ENCODE data around the gene GRID1.

The GRID1 gene

GRCh38 chr10:85599081-85599480, 767.5 kb downstream of the GRID1 start:
- DNase-seq (ENCODE audit: low spot score) = no peak

DNA sequence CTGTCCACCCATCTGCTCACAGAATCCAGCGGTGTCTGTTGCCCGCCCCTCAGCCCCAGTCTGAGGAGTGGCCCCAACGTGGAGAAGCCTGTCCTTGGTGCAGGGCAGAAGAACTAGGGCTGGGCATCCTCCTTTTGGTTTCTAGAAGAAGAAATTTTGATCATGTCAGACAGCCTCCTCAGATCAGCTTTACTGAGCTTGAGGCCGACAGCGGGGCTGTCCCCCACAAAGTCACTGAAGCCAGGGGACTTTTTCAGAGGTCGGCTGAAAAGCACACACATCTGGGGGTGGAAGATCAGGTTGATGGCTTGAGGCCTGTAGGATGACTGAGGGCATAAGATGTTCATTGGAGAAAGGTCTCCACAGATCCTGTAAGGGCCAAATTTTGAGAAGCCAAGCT, 767.9 kb downstream of the GRID1 start:
- DNase-seq (ENCODE audit: low spot score) = no peak

- DNase-seq (ENCODE audit: low spot score) = no peak
These were observed 769.6 kb downstream of the GRID1 start for GRCh38 chr10:85597006-85597405.

GRCh38 chr10:85596389-85596788, 770.2 kb downstream of the GRID1 start:
- DNase-seq (ENCODE audit: low spot score) = no peak

- DNase-seq (ENCODE audit: low spot score) = no peak
These were observed 772.4 kb downstream of the GRID1 start for GRCh38 chr10:85594239-85594638.

- DNase-seq (ENCODE audit: low spot score) = no peak
These were observed 773.3 kb downstream of the GRID1 start for GRCh38 chr10:85593226-85593772.

DNA sequence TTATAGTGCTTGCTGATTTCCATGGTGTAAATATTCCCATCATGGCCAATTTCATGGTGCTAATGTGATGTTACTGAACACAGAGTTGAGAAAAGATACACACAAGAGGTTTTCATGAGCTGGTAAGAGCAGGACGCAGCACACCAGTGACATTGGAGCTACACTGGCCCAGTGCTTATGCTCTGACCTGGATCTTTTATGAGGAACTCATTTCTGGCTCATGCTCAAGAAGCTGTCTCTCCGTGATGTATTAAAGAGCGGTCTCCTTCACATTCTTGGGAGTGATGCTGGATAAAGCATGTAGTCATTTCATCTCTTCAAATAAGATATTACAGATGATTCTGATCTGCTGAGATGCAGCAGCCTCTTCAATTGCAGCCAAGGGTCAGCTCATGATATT, 785.2 kb downstream of the GRID1 start:
- DNase-seq (ENCODE audit: low spot score) = no peak

DNA sequence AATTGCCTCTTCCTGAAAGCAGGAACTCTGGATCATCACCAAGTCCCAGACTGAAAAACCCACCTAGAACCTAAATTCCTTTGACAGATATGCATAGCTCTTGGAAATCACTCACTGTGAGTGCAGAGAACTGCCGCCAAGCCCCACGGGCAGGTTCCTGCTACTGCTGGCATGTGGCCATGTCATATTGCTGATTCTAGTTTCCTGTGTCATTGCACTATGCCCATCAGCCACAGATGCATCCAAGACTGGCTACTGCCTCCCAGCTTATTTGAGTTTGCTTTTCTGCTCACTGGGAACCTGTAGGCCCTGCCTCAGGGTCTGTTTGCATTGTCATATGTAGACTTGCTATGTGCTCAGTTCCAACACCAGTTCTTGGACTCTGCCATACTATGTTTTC, 786.0 kb downstream of the GRID1 start:
- DNase-seq (ENCODE audit: low spot score) = no peak

- no peak for DNase-seq (ENCODE audit: low spot score)
These were observed 787.7 kb downstream of the GRID1 start for GRCh38 chr10:85578860-85579259.

GRCh38 chr10:85575441-85575840, 791.2 kb downstream of the GRID1 start:
- no peak for DNase-seq (ENCODE audit: low spot score)

DNA sequence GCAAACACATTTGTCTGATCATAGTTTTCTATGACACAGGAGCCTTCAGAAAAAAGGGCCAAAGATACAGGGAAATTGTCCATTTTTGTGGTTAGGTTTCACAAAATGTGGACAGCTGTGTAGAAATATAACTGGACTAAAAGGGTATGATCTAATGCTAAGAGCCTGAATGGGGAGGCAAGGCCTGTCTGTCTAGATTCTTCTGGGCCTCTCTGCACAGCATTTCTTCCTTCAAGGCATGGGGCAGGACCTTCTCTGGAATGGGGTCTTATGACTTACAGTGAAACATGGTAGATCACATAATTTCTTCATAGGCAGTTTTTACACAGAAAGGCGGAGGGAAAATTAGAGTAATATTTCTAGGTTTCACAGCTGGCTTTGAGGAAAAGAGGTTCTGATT, 795.7 kb downstream of the GRID1 start:
- DNase-seq (ENCODE audit: low spot score) = no peak

DNA sequence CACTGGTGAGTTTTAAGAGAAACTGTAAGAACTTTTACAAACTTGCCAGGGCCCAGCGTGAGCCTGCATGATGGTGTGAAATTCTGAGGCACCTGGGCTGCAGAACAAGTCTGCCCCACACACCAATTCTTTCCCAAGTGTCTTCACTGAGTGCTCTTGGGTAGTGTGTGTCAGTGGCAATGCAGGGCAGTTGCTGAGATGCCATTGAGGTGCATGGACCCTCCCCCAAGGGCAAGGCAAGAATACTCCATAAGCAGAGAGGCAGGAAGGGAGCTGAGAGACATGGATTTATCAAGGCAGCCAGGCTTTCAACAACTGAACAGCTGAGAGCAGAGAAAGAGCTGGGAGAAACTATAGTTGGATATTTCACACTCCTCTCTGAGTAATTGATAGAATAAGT, 801.2 kb downstream of the GRID1 start:
- no peak for DNase-seq (ENCODE audit: low spot score)

DNA sequence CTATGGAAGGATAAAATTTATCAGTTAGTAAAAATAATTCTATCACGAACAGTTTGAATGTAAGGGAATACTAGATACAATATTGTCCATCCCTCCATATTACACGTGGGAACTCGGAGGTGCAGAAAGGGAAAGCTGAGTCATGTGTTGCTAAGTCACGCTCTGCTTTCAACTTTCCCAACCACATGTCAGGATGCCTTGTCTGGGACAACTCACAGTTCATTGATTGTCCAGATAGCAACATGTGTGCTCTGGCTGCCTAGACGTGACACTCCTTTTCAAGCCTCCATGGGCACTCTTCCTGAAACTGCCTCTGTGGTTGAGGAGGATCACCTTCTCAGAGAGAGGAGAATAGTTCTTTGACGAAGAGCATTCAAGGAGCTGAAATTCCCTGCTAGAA, 808.1 kb downstream of the GRID1 start:
- no peak for DNase-seq (ENCODE audit: low spot score)

DNA sequence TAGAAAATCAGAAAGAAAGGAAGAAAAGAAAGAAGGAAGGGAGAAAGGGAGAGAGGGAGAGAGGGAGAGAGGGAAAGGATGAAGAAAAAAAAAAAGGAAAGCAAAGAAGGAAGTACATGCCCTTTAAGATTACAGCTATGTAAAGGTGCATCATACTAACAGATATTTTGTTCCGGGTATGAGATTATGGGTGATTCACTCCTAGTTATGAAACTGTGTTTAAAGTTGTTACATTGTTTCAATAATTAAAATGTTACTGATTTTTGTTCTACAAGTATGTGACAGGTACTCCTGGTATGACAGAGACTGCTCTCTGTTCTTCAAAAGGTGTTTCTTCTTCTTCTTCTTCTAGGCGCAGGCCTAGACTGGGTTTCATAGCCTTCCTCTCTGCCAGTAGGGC, 808.9 kb downstream of the GRID1 start:
- DNase-seq (ENCODE audit: low spot score) = no peak

DNA sequence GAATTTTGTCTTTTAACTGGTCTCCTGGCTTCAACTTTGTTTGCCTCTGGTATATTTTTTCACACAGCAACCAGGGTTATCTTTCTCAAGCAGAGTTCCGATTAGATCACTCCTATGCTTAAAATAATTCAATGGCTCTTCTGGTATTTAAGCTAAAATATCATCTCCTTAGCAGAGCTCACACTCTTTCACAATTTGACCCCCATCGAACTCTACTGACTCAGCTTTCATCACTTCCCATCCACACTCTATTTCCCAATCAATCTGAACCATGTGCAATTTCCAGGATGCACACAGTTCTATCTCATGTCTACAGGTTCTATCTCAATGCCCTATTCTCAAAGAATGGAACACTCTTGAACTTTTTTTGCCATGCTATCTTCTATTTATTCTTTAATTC, 809.5 kb downstream of the GRID1 start:
- no peak for DNase-seq (ENCODE audit: low spot score)
